ENCODE results near the gene BAZ2B. TPM values are rescaled to one million over a fixed set of nuclear protein-coding genes. Genes with fewer than 3 reads are reported as not detected.
A peak's percentile ranks its signal among the peaks of the same experiment; 100 is the strongest.

Gene BAZ2B
- total RNA-seq, 2 experiments from 2014 or later: 7.4 to 8.5 TPM

DNA sequence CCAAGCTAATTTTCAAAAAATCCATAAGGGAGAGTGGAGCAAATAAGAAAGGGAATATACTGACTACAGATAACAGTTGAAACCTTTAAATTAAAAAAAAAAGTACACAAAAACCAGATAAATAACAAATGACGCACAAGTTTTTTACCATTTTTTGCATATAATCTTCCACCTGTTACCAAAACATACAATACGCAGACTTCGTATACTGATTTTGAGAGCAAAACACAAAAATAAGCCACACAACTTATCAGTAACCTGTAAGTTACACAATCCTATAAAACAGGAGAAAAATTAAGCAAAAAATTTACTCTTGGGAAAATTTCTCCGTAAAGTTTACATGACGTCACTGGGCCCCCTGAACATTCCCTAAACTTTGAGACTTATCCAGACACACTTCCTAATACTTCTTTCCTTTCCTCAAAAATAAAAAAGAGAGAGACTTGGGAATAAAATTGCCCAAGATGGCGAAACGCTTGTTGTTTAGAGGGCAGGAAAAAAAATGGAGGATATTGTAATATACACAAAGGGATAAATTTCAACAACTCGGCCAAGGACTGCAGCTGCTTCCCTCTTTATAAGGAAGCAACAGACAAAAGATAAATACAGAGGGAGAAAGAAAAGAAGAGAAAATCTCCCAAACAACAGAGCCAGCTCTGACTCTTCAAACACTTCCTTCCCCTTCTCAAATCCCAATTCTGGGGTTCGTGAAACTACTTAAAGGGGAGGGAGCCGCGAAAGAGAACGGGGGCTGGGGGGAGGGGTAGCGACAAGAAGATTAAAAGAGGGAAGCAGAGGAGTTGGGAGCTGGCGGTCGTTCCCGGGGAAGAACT lies 1.6 kb downstream of the BAZ2B start:
- ChIA-PET CTCF (interaction anchor here (0.7 kb wide), 1 partner anchor 474 kb away, joined by 3 read pairs; no protein-coding TSS in a partner anchor), POLR2A (interaction anchor here (0.7 kb wide), 1 partner anchor 97 kb away, joined by 4 read pairs; the partner anchor contains the start of gene MARCHF7)
- Mint-ChIP-seq H3K4me1 (ENCODE audit: low read depth) (peaks cover 12% of the 10 kb centered on the region), H3K36me3 (ENCODE audit: low read depth) (no peaks in the 10 kb centered on the region), H3K27me3 (ENCODE audit: low read depth) (peaks cover 20% of the 10 kb centered on the region), H3K4me3 (peak overlapping the region; percentile 80), H3K9me3 (ENCODE audit: insufficient read depth) (no peaks in the 10 kb centered on the region), H3K27ac (no peak overlapping the region)
- no peak for DNase-seq
- no peak for ATAC-seq

GRCh38 chr2:159613651-159614285 lies 2.6 kb downstream of the BAZ2B start:
- ChIA-PET POLR2A (interaction anchor here (0.7 kb wide), 1 partner anchor 98 kb away, joined by 4 read pairs; the partner anchor contains the start of gene MARCHF7), CTCF (no interaction called here)
- ATAC-seq (no peak), DNase-seq (no peak)
- Mint-ChIP-seq H3K27ac (no peak overlapping the region), H3K4me1 (ENCODE audit: low read depth) (peaks cover 12% of the 10 kb centered on the region), H3K36me3 (ENCODE audit: low read depth) (no peaks in the 10 kb centered on the region), H3K27me3 (ENCODE audit: low read depth) (peaks cover 20% of the 10 kb centered on the region), H3K9me3 (ENCODE audit: insufficient read depth) (no peaks in the 10 kb centered on the region), H3K4me3 (no peak overlapping the region)

GRCh38 chr2:159613091-159613490 lies 3.3 kb downstream of the BAZ2B start:
- Mint-ChIP-seq H3K4me3 (no peak overlapping the region), H3K27me3 (ENCODE audit: low read depth) (peaks cover 20% of the 10 kb centered on the region), H3K4me1 (ENCODE audit: low read depth) (peaks cover 12% of the 10 kb centered on the region), H3K27ac (no peak overlapping the region), H3K36me3 (ENCODE audit: low read depth) (no peaks in the 10 kb centered on the region), H3K9me3 (ENCODE audit: insufficient read depth) (no peaks in the 10 kb centered on the region)
- no peak for ATAC-seq
- POLR2A ChIA-PET: no interaction called here
- no peak for DNase-seq
- CTCF ChIA-PET: no interaction called here

DNA sequence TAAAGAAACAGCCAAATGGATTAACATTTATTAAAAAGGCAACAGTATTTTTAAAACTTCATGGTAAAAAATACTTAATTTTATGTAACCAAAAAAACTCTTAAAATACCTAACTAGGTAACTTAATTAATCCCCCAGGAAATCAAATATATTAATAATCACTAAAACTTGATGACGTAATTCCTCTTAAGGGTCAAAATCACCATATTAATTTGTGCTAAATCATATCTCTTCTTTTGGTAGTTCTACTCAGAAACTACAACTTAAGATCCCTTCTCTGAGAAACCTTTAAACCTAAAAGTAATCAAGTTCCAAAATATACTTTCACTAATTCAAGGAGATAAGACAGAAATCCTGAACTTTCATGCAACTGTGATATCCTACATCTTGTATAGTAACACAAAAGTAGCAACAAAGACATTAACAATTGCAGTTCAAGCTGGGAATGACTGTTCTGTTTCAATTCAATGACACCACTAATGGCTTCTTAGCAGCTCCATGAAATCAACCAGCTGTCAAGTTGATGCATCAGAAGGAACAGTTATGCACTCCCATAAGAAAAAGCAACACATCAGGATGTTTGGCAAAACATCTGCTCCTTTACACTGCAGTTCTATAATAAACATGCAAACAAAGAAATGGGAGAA lies 4.0 kb downstream of the BAZ2B start:
- ChIA-PET POLR2A (no interaction called here), CTCF (no interaction called here)
- no peak for ATAC-seq
- Mint-ChIP-seq H3K4me3 (no peak overlapping the region), H3K4me1 (ENCODE audit: low read depth) (peaks cover 12% of the 10 kb centered on the region), H3K36me3 (ENCODE audit: low read depth) (no peaks in the 10 kb centered on the region), H3K27ac (no peak overlapping the region), H3K27me3 (ENCODE audit: low read depth) (peaks cover 13% of the 10 kb centered on the region), H3K9me3 (ENCODE audit: insufficient read depth) (no peaks in the 10 kb centered on the region)
- DNase-seq: no peak

- ChIA-PET POLR2A (no interaction called here), CTCF (interaction anchor here (0.9 kb wide), 1 partner anchor 529 kb away, joined by 3 read pairs; no protein-coding TSS in a partner anchor)
Measured at GRCh38 chr2:159609811-159610549, 6.4 kb downstream of the BAZ2B start.

DNA sequence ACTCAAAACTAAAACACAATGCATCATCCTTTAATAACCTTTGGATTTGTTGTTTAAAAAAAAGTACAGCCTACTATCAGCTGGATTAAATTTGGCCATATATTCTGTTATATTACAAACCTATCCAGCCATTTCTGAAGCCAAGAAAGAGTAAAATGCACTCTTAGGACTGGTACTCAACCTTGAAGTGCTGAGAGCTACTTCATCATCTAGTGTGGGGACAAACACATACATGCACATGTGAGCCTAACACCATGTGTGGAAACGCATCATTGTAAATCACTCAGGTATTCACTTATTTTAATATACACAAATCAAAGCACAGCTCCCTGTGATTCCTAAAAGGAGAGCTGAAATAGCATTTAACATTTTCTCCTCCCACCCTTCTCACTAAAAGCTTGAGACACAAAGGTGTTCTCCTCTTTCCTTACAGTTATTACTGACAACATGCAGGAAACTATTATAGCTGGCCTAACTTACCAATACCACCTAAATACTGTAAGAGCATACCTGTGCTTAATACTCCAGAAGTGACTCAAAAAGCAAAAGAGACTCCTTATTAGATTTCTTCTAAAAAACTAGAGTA lies 7.5 kb downstream of the BAZ2B start:
- ChIA-PET CTCF (no interaction called here), POLR2A (no interaction called here)
- H3K4me3 Mint-ChIP-seq: no peak overlapping the region
- no peaks in the 10 kb centered on the region for H3K36me3 Mint-ChIP-seq (ENCODE audit: low read depth)
- no peak for DNase-seq
- ATAC-seq: no peak
- H3K27me3 Mint-ChIP-seq (ENCODE audit: low read depth): no peaks in the 10 kb centered on the region
- no peaks in the 10 kb centered on the region for H3K9me3 Mint-ChIP-seq (ENCODE audit: insufficient read depth)
- H3K27ac Mint-ChIP-seq: no peak overlapping the region
- no peaks in the 10 kb centered on the region for H3K4me1 Mint-ChIP-seq (ENCODE audit: low read depth)

More at GRCh38 chr2:159609811-159610549, 6.4 kb downstream of the BAZ2B start:
- Mint-ChIP-seq H3K27ac (no peak overlapping the region), H3K9me3 (ENCODE audit: insufficient read depth) (no peaks in the 10 kb centered on the region), H3K36me3 (ENCODE audit: low read depth) (no peaks in the 10 kb centered on the region), H3K27me3 (ENCODE audit: low read depth) (peaks cover 5% of the 10 kb centered on the region), H3K4me3 (no peak overlapping the region), H3K4me1 (ENCODE audit: low read depth) (peaks cover 3% of the 10 kb centered on the region)
- ATAC-seq (no peak), DNase-seq (no peak)

GRCh38 chr2:159608108-159608507 lies 8.2 kb downstream of the BAZ2B start:
- no peak overlapping the region for H3K27ac Mint-ChIP-seq
- H3K27me3 Mint-ChIP-seq (ENCODE audit: low read depth): no peaks in the 10 kb centered on the region

GRCh38 chr2:159606287-159606686 lies 10.1 kb downstream of the BAZ2B start:
- DNase-seq: no peak
- POLR2A ChIA-PET: no interaction called here
- Mint-ChIP-seq H3K27ac (no peak overlapping the region), H3K36me3 (ENCODE audit: low read depth) (no peaks in the 10 kb centered on the region), H3K4me1 (ENCODE audit: low read depth) (no peaks in the 10 kb centered on the region), H3K4me3 (no peak overlapping the region), H3K9me3 (ENCODE audit: insufficient read depth) (no peaks in the 10 kb centered on the region), H3K27me3 (ENCODE audit: low read depth) (no peaks in the 10 kb centered on the region)
- CTCF ChIA-PET: no interaction called here
- no peak for ATAC-seq

More at GRCh38 chr2:159608108-159608507, 8.2 kb downstream of the BAZ2B start:
- Mint-ChIP-seq H3K9me3 (ENCODE audit: insufficient read depth) (no peaks in the 10 kb centered on the region), H3K4me1 (ENCODE audit: low read depth) (no peaks in the 10 kb centered on the region), H3K36me3 (ENCODE audit: low read depth) (no peaks in the 10 kb centered on the region), H3K4me3 (no peak overlapping the region)
- CTCF ChIA-PET: no interaction called here
- DNase-seq: no peak
- POLR2A ChIA-PET: no interaction called here
- no peak for ATAC-seq

DNA sequence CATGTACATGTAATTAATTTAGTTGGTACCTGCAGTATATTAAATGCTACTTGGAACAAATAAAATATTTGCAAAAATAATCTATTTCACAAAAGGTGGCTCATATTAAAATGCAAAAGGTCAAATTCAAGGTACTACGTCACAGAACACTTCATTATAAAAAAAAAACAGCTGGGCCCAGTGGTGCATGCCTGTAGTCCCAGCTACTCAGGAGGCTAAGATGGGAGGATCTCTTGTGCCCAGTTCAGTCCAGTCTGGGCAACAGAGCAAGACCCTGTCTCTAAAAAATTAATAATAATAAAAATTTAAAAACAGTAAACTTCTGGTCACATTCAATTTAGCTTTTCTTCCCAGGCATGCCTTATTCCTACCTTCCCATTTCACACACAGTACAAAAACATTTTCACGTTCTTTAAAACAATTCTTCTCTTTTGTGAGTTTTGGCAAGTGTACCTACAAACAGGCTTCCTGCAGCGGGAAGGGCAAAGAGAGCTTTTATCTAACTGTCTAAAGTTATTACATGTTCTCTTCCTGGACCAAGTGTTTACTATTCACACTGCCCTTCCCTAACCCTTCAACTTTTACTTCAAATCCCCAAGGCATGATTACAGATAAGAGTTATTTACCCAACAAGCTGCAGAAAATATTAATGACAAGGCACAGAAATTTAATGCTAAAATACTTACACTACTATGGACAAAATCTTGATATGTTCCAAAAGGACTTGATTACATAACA lies 10.7 kb downstream of the BAZ2B start:
- ChIA-PET CTCF (no interaction called here), POLR2A (no interaction called here)
- H3K27me3 Mint-ChIP-seq (ENCODE audit: low read depth): no peaks in the 10 kb centered on the region
- H3K27ac Mint-ChIP-seq: no peak overlapping the region
- H3K36me3 Mint-ChIP-seq (ENCODE audit: low read depth): no peaks in the 10 kb centered on the region
- ATAC-seq (no peak), DNase-seq (no peak)
- H3K4me3 Mint-ChIP-seq: no peak overlapping the region
- H3K4me1 Mint-ChIP-seq (ENCODE audit: low read depth): no peaks in the 10 kb centered on the region
- H3K9me3 Mint-ChIP-seq (ENCODE audit: insufficient read depth): no peaks in the 10 kb centered on the region

- DNase-seq: no peak
- Mint-ChIP-seq H3K4me3 (no peak overlapping the region), H3K9me3 (ENCODE audit: insufficient read depth) (no peaks in the 10 kb centered on the region), H3K36me3 (ENCODE audit: low read depth) (no peaks in the 10 kb centered on the region), H3K4me1 (ENCODE audit: low read depth) (no peaks in the 10 kb centered on the region), H3K27me3 (ENCODE audit: low read depth) (no peaks in the 10 kb centered on the region), H3K27ac (no peak overlapping the region)
- no peak for ATAC-seq
- POLR2A ChIA-PET: interaction anchor here (0.6 kb wide), 1 partner anchor 18 kb away, joined by 3 read pairs; no protein-coding TSS in a partner anchor
- CTCF ChIA-PET: no interaction called here
Measured at GRCh38 chr2:159604159-159604558, 12.2 kb downstream of the BAZ2B start.

- ATAC-seq: no peak
- POLR2A ChIA-PET: no interaction called here
- Mint-ChIP-seq H3K4me1 (ENCODE audit: low read depth) (no peaks in the 10 kb centered on the region), H3K36me3 (ENCODE audit: low read depth) (no peaks in the 10 kb centered on the region), H3K9me3 (ENCODE audit: insufficient read depth) (no peaks in the 10 kb centered on the region), H3K27me3 (ENCODE audit: low read depth) (no peaks in the 10 kb centered on the region), H3K27ac (no peak overlapping the region), H3K4me3 (no peak overlapping the region)
- CTCF ChIA-PET: no interaction called here
- no peak for DNase-seq
Measured at GRCh38 chr2:159600752-159601151, 15.6 kb downstream of the BAZ2B start.
